BLaER1 treated with 17β-estradiol and CSF1 and Interleukin-3, amounts not matched to agents 10 nM and 100 nM (cell line): Measurements from ENCODE around the gene PDE6D.
A peak's percentile ranks its signal among the peaks of the same experiment; 100 is the strongest.

Experiments used
- H3K27ac ChIP-seq, 11 experiments: shearing (Covaris generic); formaldehyde crosslinking; 2 replicates each; pipeline ENCODE4 v1.8.1; 2022
- H3K27me3 ChIP-seq, 11 experiments: shearing (Covaris generic); formaldehyde crosslinking; 2 replicates each; pipeline ENCODE4 v1.8.1; 2022
- H3K36me3 ChIP-seq, 11 experiments: shearing (Covaris generic); formaldehyde crosslinking; 2 replicates each; pipeline ENCODE4 v1.8.1; 2022
- H3K4me1 ChIP-seq, 10 experiments: shearing (Covaris generic); formaldehyde crosslinking; 2 replicates each; pipeline ENCODE4 v1.8.1; 2022
- H3K4me2 ChIP-seq, 11 experiments: shearing (Covaris generic); formaldehyde crosslinking; 2 replicates each; pipeline ENCODE4 v1.8.1; 2022
- H3K4me3 ChIP-seq, 10 experiments: shearing (Covaris generic); formaldehyde crosslinking; 2 replicates each; pipeline ENCODE4 v1.8.1; 2022
- H3K9ac ChIP-seq, 11 experiments: shearing (Covaris generic); formaldehyde crosslinking; 2 replicates each; pipeline ENCODE4 v1.8.1; 2022
- H3K9me3 ChIP-seq, 11 experiments: shearing (Covaris generic); formaldehyde crosslinking; replicated peaks in 1 of 11; 2 replicates each; pipeline ENCODE4 v1.8.1; 2022
- H4K20me1 ChIP-seq, 11 experiments: shearing (Covaris generic); formaldehyde crosslinking; 2 replicates each; pipeline ENCODE4 v1.8.1; 2022
- Cebpa-rat ChIP-seq, 11 experiments: shearing (Covaris generic); IDR thresholded peaks; 2 replicates each; pipeline ENCODE4 v1.8.1; 2022

PDE6D gene

GRCh38 chr2:231800493-231801091, 19.5 kb upstream of the PDE6D start:
- H3K27me3 ChIP-seq: no peaks in the 10 kb centered on the region
- peaks cover 0 to 63% (median 33%) of the 10 kb centered on the region in 11 experiments; a peak in 19 of 22 replicates for H4K20me1 ChIP-seq
- H3K27ac ChIP-seq: no peak overlapping the region
- peaks cover 91 to 100% (median 98%) of the 10 kb centered on the region in 11 experiments for H3K36me3 ChIP-seq
- H3K4me2 ChIP-seq: no peak overlapping the region
- H3K9me3 ChIP-seq: no peaks in the 10 kb centered on the region
- no peak overlapping the region for H3K9ac ChIP-seq
- H3K4me3 ChIP-seq: no peak overlapping the region
- no peaks in the 10 kb centered on the region for H3K4me1 ChIP-seq
- TF ChIP-seq Cebpa-rat (IDR thresholded peaks at IDR 0.05): no peak

- H3K36me3 ChIP-seq: peaks cover 95 to 100% (median 98%) of the 10 kb centered on the region in 11 experiments
- H3K4me3 ChIP-seq: no peak overlapping the region
- H3K27me3 ChIP-seq: no peaks in the 10 kb centered on the region
- H4K20me1 ChIP-seq: peaks cover 4 to 75% (median 40%) of the 10 kb centered on the region in 11 experiments; a peak in 20 of 22 replicates
- H3K4me2 ChIP-seq: no peak overlapping the region
- H3K9me3 ChIP-seq: no peaks in the 10 kb centered on the region
- H3K4me1 ChIP-seq: no peaks in the 10 kb centered on the region
- no peak overlapping the region for H3K27ac ChIP-seq
- no peak for TF ChIP-seq Cebpa-rat (IDR thresholded peaks at IDR 0.05)
- H3K9ac ChIP-seq: no peak overlapping the region
These were observed 14.6 kb upstream of the PDE6D start for GRCh38 chr2:231795525-231796327.

DNA sequence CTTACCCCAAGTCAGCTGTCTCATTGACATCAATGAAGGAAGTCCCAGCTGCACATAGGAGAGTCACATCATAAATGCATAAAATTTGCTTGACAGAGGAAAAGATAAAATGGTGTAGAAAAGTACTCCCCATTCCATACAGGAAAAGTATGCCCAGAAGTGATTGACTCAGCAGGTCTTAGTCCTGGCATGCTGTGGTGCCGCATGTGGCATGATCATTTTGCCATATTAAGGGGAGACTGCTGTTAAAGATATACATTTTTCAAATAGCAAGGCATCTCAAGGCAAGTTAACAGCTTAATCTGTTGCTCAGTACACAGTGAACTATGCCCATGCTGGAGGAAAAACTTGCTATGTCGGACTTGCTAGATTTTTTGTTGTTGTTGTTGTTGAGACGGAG, 13.3 kb upstream of the PDE6D start:
- Histone ChIP-seq H4K20me1 (peaks cover 8 to 78% (median 45%) of the 10 kb centered on the region in 11 experiments; a peak in 20 of 22 replicates), H3K4me3 (no peak overlapping the region), H3K4me2 (no peak overlapping the region), H3K27ac (no peak overlapping the region), H3K27me3 (no peaks in the 10 kb centered on the region), H3K36me3 (peaks cover 95 to 100% (median 97%) of the 10 kb centered on the region in 11 experiments), H3K9me3 (no peaks in the 10 kb centered on the region), H3K9ac (no peak overlapping the region), H3K4me1 (no peaks in the 10 kb centered on the region)
- TF ChIP-seq Cebpa-rat (IDR thresholded peaks at IDR 0.05): no peak

DNA sequence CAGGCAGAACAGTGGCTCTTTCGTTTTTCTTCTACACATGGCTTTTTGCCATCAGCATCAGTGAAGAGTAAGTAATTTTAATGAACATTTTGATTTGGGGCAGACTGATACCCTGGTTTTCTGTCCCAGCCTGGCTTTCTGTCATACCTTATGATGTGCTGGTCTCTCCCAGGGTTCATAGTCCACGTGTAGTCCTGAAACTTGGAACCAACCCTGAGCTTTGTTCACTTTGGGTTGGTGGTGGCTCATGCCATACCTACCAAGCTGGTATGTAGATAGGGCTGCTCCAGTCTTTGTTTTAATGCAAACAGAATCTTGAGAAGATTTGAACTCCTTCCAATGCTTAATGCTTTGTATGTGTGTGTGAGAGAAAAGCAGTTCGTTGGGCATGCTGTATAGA, 10.0 kb upstream of the PDE6D start:
- H3K27me3 ChIP-seq: no peaks in the 10 kb centered on the region
- peaks cover 68 to 86% (median 80%) of the 10 kb centered on the region in 11 experiments for H3K36me3 ChIP-seq

DNA sequence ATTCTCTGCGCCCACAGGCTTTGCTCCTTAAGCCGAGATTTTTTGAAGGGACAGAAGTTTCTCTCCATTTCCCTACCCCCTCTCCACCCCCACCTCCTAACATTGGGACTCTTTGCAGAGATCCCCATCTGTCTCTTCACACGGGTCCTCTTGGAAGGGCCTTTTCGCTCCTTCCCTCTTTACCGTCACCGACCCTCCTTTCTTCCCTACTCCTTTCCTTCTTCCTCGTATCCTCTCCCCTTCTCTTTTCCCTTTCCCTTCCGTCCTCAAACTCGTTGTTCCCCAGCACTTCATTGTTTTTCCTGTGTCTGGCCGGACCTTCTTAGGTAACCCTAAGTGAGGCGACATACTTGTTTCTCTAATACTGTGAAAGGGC, 5.8 kb upstream of the PDE6D start:
- H3K9me3 ChIP-seq: no peaks in the 10 kb centered on the region
- no peaks in the 10 kb centered on the region for H3K27me3 ChIP-seq
- H3K36me3 ChIP-seq: peaks cover 26 to 44% (median 38%) of the 10 kb centered on the region in 11 experiments
- H3K4me1 ChIP-seq: peaks cover 42 to 63% (median 54%) of the 10 kb centered on the region in 10 experiments
- H4K20me1 ChIP-seq: peaks cover 13 to 55% (median 42%) of the 10 kb centered on the region in 11 experiments; a peak in 18 of 22 replicates
- H3K27ac ChIP-seq: peak overlapping the region in 10 of 11 experiments; percentile 68 to 82 (median 77); a peak in 19 of 22 replicates
- peak overlapping the region; percentile 86 to 98 (median 93) for H3K4me2 ChIP-seq
- H3K9ac ChIP-seq: peak overlapping the region; percentile 80 to 89 (median 84)
- no peak for TF ChIP-seq Cebpa-rat (IDR thresholded peaks at IDR 0.05)
- H3K4me3 ChIP-seq: peak overlapping the region; percentile 79 to 97 (median 94)

More for the DNA sequence above, 10.0 kb upstream of the PDE6D start:
- no peaks in the 10 kb centered on the region for H3K9me3 ChIP-seq
- TF ChIP-seq Cebpa-rat (IDR thresholded peaks at IDR 0.05): no peak
- H3K4me3 ChIP-seq: no peak overlapping the region
- H3K27ac ChIP-seq: no peak overlapping the region
- peaks cover 14 to 23% (median 19%) of the 10 kb centered on the region in 10 experiments for H3K4me1 ChIP-seq
- no peak overlapping the region for H3K9ac ChIP-seq
- peaks cover 13 to 97% (median 67%) of the 10 kb centered on the region in 11 experiments; a peak in 20 of 22 replicates for H4K20me1 ChIP-seq
- no peak overlapping the region for H3K4me2 ChIP-seq

GRCh38 chr2:231786177-231786916, 5.3 kb upstream of the PDE6D start, which contains the start of gene COPS7B:
Gene COPS7B, plus strand, starts transcription at chr2:231786445. Its CDS starts 2,126 bp downstream, at chr2:231788571.
- Histone ChIP-seq H3K4me3 (peak within 1 kb of the TSS; percentile 79 to 97 (median 94)), H3K4me2 (peak within 1 kb of the TSS; percentile 86 to 98 (median 93)), H3K9me3 (no peaks in the 10 kb centered on the region), H3K27me3 (no peaks in the 10 kb centered on the region), H3K9ac (peak within 1 kb of the TSS; percentile 80 to 89 (median 84)), H4K20me1 (peaks cover 13 to 49% (median 37%) of the 10 kb centered on the region in 11 experiments; a peak in 18 of 22 replicates), H3K4me1 (peaks cover 43 to 63% (median 54%) of the 10 kb centered on the region in 10 experiments), H3K36me3 (peaks cover 21 to 39% (median 32%) of the 10 kb centered on the region in 11 experiments), H3K27ac (peak within 1 kb of the TSS; percentile 28 to 82 (median 77); a peak in 21 of 22 replicates)
- TF ChIP-seq Cebpa-rat (IDR thresholded peaks at IDR 0.05): no peak

- peak overlapping the region; percentile 80 to 89 (median 84); a peak in 21 of 22 replicates for H3K9ac ChIP-seq
- no peaks in the 10 kb centered on the region for H3K9me3 ChIP-seq
- H4K20me1 ChIP-seq: peaks cover 8 to 44% (median 33%) of the 10 kb centered on the region in 11 experiments; a peak in 18 of 22 replicates
- peaks cover 15 to 33% (median 27%) of the 10 kb centered on the region in 11 experiments for H3K36me3 ChIP-seq
- H3K4me1 ChIP-seq: peaks cover 43 to 63% (median 54%) of the 10 kb centered on the region in 10 experiments
- peak overlapping the region; percentile 20 to 82 (median 77); a peak in 20 of 22 replicates for H3K27ac ChIP-seq
- H3K4me3 ChIP-seq: peak overlapping the region; percentile 79 to 97 (median 94)
- peak overlapping the region; percentile 61 to 97 (median 81) for H3K4me2 ChIP-seq
- H3K27me3 ChIP-seq: no peaks in the 10 kb centered on the region
- no peak for TF ChIP-seq Cebpa-rat (IDR thresholded peaks at IDR 0.05)
These were observed 4.7 kb upstream of the PDE6D start for GRCh38 chr2:231785822-231786176.

GRCh38 chr2:231785413-231785812, 4.3 kb upstream of the PDE6D start:
- Histone ChIP-seq H3K9me3 (no peaks in the 10 kb centered on the region), H3K4me3 (peak overlapping the region in 2 of 10 experiments; percentile 94 to 97; a peak in 2 of 20 replicates), H3K9ac (peak overlapping the region in 6 of 11 experiments; percentile 83 to 87 (median 84); a peak in 8 of 22 replicates), H3K27me3 (no peaks in the 10 kb centered on the region), H3K4me1 (peaks cover 43 to 63% (median 55%) of the 10 kb centered on the region in 10 experiments), H3K4me2 (peak overlapping the region; percentile 61 to 97 (median 81); a peak in 21 of 22 replicates), H3K27ac (peak overlapping the region in 8 of 11 experiments; percentile 74 to 82 (median 77); a peak in 13 of 22 replicates), H3K36me3 (peaks cover 14 to 30% (median 24%) of the 10 kb centered on the region in 11 experiments), H4K20me1 (peaks cover 8 to 42% (median 35%) of the 10 kb centered on the region in 11 experiments; a peak in 18 of 22 replicates)
- TF ChIP-seq Cebpa-rat (IDR thresholded peaks at IDR 0.05): no peak
